K562 (cell line): ENCODE measurements around the gene TSC22D3. TPM values are rescaled to one million over a fixed set of nuclear protein-coding genes. Genes with fewer than 3 reads are reported as not detected.

ENCODE experiments used
- ATAC-seq: fragments of 200-7000 bp; cut with Tn5 transposase; 3 replicates; pipeline ENCODE4 v1.9.1; 2020; ENCODE audit warnings: moderate library complexity
- BruUV-seq: library from RNA; stranded (reverse); fragments of 400-500 nt; replicated peaks from 2 replicates; lab custom pipeline; 2021; lab: Mats Ljungman, UMichigan
- CTCF ChIA-PET: fragments of 300-600 bp; formaldehyde crosslinking; extraction: SDS; loops from one replicate; lab custom pipeline; 2021; ENCODE audit warnings: low intra/inter-chr PET ratio; lab: Yijun Ruan, JAX
- POLR2A ChIA-PET: fragments of 300-600, 350-650 bp; sonication (Branson Sonifier 250); formaldehyde crosslinking; extraction: SDS; loops from one replicate; lab custom pipeline; 2021; ENCODE audit warnings: antibody characterized with exemption, inconsistent platforms; lab: Yijun Ruan, JAX
- DNase-seq, 4 experiments: peaks; one replicate each; pipeline versions ENCODE4 v3.0.0 to v3.0.0-alpha.2; 2011 to 2018; ENCODE audit warnings: low spot score in 3 of 4, mixed read lengths in 3 of 4; ENCODE audit errors: extremely low read depth in 1 of 4
- FAIRE-seq: peaks from 2 replicates; lab custom pipeline; 2011; peaks lifted over from hg19 to GRCh38; lab: Jason Lieb, UNC
- H2AFZ ChIP-seq: 2 replicates; pipeline ENCODE4 v1.6.0; 2011; ENCODE audit warnings: low read depth, low read length, control low read depth, inconsistent platforms
- H3K27ac ChIP-seq: fragments of 200-600 bp; 3 replicates; pipeline ENCODE4 v1.8.0; 2011; ENCODE audit warnings: low read depth, mild to moderate bottlenecking, control low read depth, inconsistent platforms, low read length, moderate library complexity, mixed read lengths; ENCODE audit errors: extremely low read depth
- H3K27me3 ChIP-seq, 2 experiments: fragments of 300-600 bp in 1 of 2; 2 replicates in 1 of 2; 3 replicates in 1 of 2; pipeline versions ENCODE4 v1.6.0 to v1.8.0; 2011; ENCODE audit warnings: inconsistent platforms in 2 of 2, low read length in 2 of 2, mild to moderate bottlenecking in 1 of 2, mixed read lengths in 1 of 2, moderate library complexity in 1 of 2; ENCODE audit not compliant: control insufficient read depth in 2 of 2, insufficient read depth in 2 of 2
- H3K36me3 ChIP-seq: fragments of 300-600 bp; 3 replicates; pipeline ENCODE4 v1.8.0; 2011; ENCODE audit warnings: mild to moderate bottlenecking, low read length, inconsistent platforms; ENCODE audit not compliant: control insufficient read depth, insufficient read depth
- H3K4me1 ChIP-seq, 2 experiments: fragments of 200-600 bp in 1 of 2; replicated peaks in 1 of 2; 2 replicates in 1 of 2; 3 replicates in 1 of 2; pipeline versions ENCODE4 v1.5.1 to v1.8.0; 2011; ENCODE audit warnings: inconsistent platforms in 2 of 2, low read length in 2 of 2, mild to moderate bottlenecking in 1 of 2, mixed read lengths in 1 of 2, moderate library complexity in 1 of 2; ENCODE audit not compliant: control insufficient read depth in 2 of 2, insufficient read depth in 2 of 2
- H3K4me2 ChIP-seq: 2 replicates; pipeline ENCODE4 v1.6.1; 2011; ENCODE audit warnings: low read length, control low read depth, inconsistent platforms, mixed read lengths; ENCODE audit not compliant: insufficient read depth
- H3K4me3 ChIP-seq: fragments of 200-600 bp; sonication (generic), shearing (Covaris generic); 2 replicates; pipeline ENCODE4 v1.5.1; 2016; ENCODE audit warnings: control low read depth, inconsistent platforms
- H3K79me2 ChIP-seq: fragments of 200-600 bp; 3 replicates; pipeline ENCODE4 v1.8.0; 2011; ENCODE audit warnings: low read length, inconsistent platforms; ENCODE audit not compliant: control insufficient read depth, insufficient read depth
- H3K9ac ChIP-seq, 2 experiments: 2 replicates each; pipeline versions ENCODE4 v1.6.0 to v1.6.1; 2011; ENCODE audit warnings: low read depth in 2 of 2, low read length in 2 of 2, control low read depth in 1 of 2, inconsistent platforms in 1 of 2, mild to moderate bottlenecking in 1 of 2, mixed read lengths in 1 of 2; ENCODE audit not compliant: insufficient read depth in 1 of 2
- H3K9me1 ChIP-seq: one replicate; pipeline ENCODE4 v1.6.0; 2011; ENCODE audit warnings: inconsistent platforms, mild to moderate bottlenecking, low read length, moderate library complexity; ENCODE audit not compliant: control insufficient read depth, insufficient read depth
- H3K9me3 ChIP-seq: replicated peaks from 2 replicates; pipeline ENCODE4 v1.5.1; 2011; ENCODE audit warnings: low read depth, low read length, inconsistent platforms; ENCODE audit not compliant: control insufficient read depth, insufficient read depth
- H4K20me1 ChIP-seq: replicated peaks from 2 replicates; pipeline ENCODE4 v1.6.1; 2011; ENCODE audit warnings: low read length, inconsistent platforms, mixed read lengths; ENCODE audit not compliant: control insufficient read depth, insufficient read depth
- TRIM24 ChIP-seq, 2 experiments: fragments of 450-650 bp; IDR thresholded peaks; 2 replicates each; pipeline ENCODE4 v1.6.1; 2016
- ZNF174 ChIP-seq: fragments of 250-450 bp; sonication (Bioruptor Pico); IDR thresholded peaks from 2 replicates; pipeline ENCODE4 v1.4.0; 2020; ENCODE audit warnings: mild to moderate bottlenecking
- ZNF431 ChIP-seq: sonication (generic); formaldehyde crosslinking; IDR thresholded peaks from 2 replicates; pipeline ENCODE4 v1.8.0; 2022; ENCODE audit warnings: mild to moderate bottlenecking, missing genetic modification reagents
- WGBS: fragments of 100-300 bp; shearing (Covaris generic); methylation state at CpG from one replicate; pipeline ENCODE4 v1.1.6; 2016; ENCODE audit warnings: low coverage, mixed read lengths; ENCODE audit not compliant: insufficient coverage; ENCODE audit errors: missing lambda C conversion rate; 5-methylcytosine and 5-hydroxymethylcytosine counted together
- in situ Hi-C: fragments of 300-500 bp; cut with MboI; formaldehyde crosslinking; loops from 4 replicates; pipeline ENCODE4 v1.15.0; 2018; ENCODE audit warnings: inconsistent platforms, mixed read lengths
- intact Hi-C: fragments of 100-400 bp; cut with micrococcal nuclease; formaldehyde crosslinking; loops from 2 replicates; pipeline ENCODE4 v1.14.2; 2022
- polyA plus RNA-seq, 8 experiments: library from polyadenylated mRNA; depleted of rRNA in 4 of 8; stranded (reverse) in 5 of 8; unstranded in 3 of 8; fragments of >200 nt; fragmentation: Nextera tagmentation in 2 of 8; fragmentation: Illumina TruSeq in 1 of 8; extraction: Ambion mirVana in 2 of 8; extraction: Trizol in 1 of 8; gene quantifications; 2 replicates each; pipeline versions ENCODE4 v1.2.1 to v1.2.3, GENCODE V29; 2011 to 2014; ENCODE audit warnings: inconsistent platforms in 1 of 8, missing spikeins in 1 of 8
- total RNA-seq, 7 experiments: library from RNA; depleted of rRNA in 6 of 7; stranded (reverse); fragments of >200 nt in 6 of 7; fragmentation: Illumina TruSeq in 2 of 7; extraction: Trizol in 2 of 7; gene quantifications; 2 replicates each; pipeline versions ENCODE4 v1.2.1 to v1.2.3, GENCODE V29; 2011 to 2021; ENCODE audit warnings: low replicate concordance in 1 of 7
- TF ChIP-seq, protein P1 (sequence below): fragments of 450-650 bp; formaldehyde crosslinking; IDR thresholded peaks from 2 replicates; pipeline ENCODE4 v1.4.0; 2020; ENCODE audit warnings: mild to moderate bottlenecking, moderate library complexity
- TF ChIP-seq, protein P2 (sequence below), 2 experiments: fragments of 450-650 bp; IDR thresholded peaks; 2 replicates each; pipeline ENCODE4 v1.6.1; 2016; ENCODE audit warnings: mild to moderate bottlenecking in 2 of 2, borderline replicate concordance in 1 of 2, low read depth in 1 of 2, moderate library complexity in 1 of 2

Gene TSC22D3
- total and polyA plus RNA-seq, 9 of the 15 experiments (the other 6 are each of a cell fraction or from before 2014, with no cell fraction given), result 0.48 to 3.0 (median 0.87) TPM

DNA sequence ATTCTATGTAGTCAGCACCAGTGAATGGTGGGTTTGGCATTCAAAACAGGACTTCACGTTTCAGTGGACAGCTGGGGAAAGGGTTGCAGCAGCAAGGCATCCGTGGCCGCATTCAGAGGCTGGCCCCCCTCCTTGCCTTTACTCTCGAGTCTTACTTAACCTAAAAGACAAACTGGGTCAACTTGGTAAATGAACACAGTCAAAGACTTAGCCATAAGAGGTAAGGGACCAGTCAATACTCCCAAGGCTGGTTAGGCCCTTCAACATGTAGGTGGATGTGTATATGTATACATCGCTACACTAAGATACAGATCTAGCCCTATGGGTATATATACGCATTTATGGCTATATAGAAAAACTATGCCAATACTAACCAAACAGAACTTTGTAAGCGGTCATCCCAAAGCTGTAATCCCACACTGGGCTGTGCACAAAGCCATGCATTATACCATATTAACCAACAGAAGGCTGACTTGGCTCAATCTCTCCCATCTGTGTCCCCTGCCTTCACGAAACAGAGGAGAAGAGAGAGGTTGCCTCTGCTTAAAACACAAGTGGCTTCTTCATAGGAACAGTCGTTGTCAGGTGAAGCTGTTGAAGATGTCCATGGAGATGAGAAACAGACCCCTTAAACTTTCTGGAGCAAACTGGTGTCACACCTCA is 61.9 kb downstream of the TSC22D3 start:
- no peak overlapping the region for H3K4me2 ChIP-seq
- no peak overlapping the region for H3K9ac ChIP-seq
- 59% methylated on average over 9 of the region's 9 CpGs for WGBS
- no peaks in the 10 kb centered on the region for H3K27me3 ChIP-seq
- CTCF ChIA-PET, result no interaction called here
- H3K36me3 ChIP-seq, result no peaks in the 10 kb centered on the region
- no TSS peak for BruUV-seq
- H3K9me3 ChIP-seq, result no peaks in the 10 kb centered on the region
- H3K27ac ChIP-seq, result no peak overlapping the region
- in situ Hi-C loops, result loop anchor here (5.0 kb wide), 1 partner anchor 36 kb away; no protein-coding TSS in a partner anchor
- intact Hi-C loops, result no loop called here
- H3K4me3 ChIP-seq, result no peak overlapping the region
- H4K20me1 ChIP-seq, result no peaks in the 10 kb centered on the region
- DNase-seq (no peak), FAIRE-seq (no peak), ATAC-seq (no peak)
- TF ChIP-seq, protein P1, sequence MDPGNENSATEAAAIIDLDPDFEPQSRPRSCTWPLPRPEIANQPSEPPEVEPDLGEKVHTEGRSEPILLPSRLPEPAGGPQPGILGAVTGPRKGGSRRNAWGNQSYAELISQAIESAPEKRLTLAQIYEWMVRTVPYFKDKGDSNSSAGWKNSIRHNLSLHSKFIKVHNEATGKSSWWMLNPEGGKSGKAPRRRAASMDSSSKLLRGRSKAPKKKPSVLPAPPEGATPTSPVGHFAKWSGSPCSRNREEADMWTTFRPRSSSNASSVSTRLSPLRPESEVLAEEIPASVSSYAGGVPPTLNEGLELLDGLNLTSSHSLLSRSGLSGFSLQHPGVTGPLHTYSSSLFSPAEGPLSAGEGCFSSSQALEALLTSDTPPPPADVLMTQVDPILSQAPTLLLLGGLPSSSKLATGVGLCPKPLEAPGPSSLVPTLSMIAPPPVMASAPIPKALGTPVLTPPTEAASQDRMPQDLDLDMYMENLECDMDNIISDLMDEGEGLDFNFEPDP (CRISPR knock-in tag), result no peak
- TF ChIP-seq ZNF174 (CRISPR knock-in tag) (no peak), ZNF431 (CRISPR knock-in tag) (no peak), TRIM24 (IDR thresholded peaks at IDR 0.05) (no peak)
- TF ChIP-seq, protein P2, sequence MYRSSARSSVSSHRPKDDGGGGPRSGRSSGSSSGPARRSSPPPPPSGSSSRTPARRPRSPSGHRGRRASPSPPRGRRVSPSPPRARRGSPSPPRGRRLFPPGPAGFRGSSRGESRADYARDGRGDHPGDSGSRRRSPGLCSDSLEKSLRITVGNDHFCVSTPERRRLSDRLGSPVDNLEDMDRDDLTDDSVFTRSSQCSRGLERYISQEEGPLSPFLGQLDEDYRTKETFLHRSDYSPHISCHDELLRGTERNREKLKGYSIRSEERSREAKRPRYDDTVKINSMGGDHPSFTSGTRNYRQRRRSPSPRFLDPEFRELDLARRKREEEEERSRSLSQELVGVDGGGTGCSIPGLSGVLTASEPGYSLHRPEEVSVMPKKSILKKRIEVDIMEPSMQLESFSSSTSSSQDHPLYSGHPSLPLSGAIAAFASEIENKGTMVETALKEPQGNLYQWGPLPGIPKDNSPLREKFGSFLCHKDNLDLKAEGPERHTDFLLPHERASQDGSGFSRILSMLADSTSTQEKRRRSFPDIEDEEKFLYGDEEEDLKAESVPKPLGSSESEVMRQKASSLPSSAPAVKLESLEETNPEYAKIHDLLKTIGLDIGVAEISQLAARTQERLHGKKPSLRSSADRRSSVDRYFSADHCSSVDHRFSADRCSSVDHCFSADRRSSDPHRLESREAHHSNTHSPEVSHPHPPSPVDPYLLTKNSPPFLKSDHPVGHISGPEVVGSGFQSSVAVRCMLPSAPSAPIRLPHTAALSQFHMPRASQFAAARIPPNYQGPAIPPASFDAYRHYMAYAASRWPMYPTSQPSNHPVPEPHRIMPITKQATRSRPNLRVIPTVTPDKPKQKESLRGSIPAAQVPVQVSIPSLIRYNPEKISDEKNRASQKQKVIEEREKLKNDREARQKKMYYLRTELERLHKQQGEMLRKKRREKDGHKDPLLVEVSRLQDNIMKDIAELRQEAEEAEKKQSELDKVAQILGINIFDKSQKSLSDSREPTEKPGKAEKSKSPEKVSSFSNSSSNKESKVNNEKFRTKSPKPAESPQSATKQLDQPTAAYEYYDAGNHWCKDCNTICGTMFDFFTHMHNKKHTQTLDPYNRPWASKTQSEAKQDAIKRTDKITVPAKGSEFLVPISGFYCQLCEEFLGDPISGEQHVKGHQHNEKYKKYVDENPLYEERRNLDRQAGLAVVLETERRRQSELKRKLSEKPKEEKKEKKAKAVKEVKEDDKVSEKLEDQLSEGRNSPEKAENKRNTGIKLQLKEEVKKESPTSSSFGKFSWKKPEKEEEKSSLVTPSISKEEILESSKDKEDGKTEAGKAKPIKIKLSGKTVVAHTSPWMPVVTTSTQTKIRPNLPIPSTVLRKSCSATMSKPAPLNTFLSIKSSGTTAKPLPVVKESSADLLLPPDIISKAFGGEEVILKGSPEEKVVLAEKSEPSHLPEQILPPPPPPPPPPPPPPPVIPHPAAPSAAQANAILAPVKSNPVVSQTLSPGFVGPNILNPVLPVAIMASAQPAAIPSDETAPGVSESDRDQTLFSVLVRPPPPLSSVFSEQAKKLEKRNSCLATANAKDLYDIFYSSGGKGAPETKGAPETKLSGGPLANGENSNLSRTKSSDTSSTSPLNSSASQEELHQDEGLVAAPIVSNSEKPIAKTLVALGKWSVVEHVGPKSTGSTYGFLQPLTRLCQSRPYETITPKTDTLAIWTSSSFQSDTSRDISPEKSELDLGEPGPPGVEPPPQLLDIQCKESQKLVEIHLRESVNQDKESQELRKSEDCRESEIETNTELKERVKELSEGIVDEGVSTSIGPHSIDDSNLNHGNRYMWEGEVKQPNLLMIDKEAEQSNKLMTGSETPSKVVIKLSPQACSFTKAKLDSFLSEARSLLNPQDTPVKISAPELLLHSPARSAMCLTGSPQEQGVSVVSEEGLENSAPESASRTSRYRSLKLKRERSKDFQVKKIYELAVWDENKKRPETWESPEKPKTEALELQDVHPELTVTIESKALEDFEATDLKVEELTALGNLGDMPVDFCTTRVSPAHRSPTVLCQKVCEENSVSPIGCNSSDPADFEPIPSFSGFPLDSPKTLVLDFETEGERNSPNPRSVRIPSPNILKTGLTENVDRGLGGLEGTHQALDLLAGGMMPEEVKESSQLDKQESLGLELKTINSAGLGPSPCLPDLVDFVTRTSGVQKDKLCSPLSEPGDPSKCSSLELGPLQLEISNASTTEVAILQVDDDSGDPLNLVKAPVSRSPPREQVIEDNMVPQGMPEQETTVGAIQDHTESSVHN (IDR thresholded peaks at IDR 0.05; ENCODE audit: borderline replicate concordance in 1 of 2, low read depth in 1 of 2), result no peak
- no peaks in the 10 kb centered on the region for H3K9me1 ChIP-seq
- H2AFZ ChIP-seq, result no peak overlapping the region
- H3K4me1 ChIP-seq, result peaks cover 18 to 20% of the 10 kb centered on the region in 2 experiments
- no peaks in the 10 kb centered on the region for H3K79me2 ChIP-seq
- POLR2A ChIA-PET, result interaction anchor here (1.1 kb wide), 1 partner anchor 85 kb away, joined by 3 read pairs; the partner anchor contains the start of gene PRPS1
